ENCODE results near the gene VEGFC.

The VEGFC gene

DNA sequence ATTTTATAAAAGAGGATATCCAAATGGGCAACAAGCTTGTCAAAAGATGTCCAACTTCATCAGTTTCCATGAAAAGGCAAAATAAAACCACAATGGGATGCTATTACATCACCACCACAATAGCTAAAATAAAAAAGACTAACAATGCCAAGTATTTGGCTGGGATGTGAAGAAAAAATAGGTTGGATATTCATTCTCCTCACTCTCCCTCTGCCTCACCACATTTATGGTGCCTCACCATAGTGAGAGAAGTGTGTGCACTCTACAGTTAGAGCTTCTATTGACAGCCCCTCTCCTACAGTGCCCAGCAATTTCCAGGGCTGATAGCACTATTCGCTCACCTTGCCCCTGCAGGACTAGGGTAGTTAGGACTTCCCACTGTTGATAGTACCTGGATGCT lies 25.5 kb downstream of the VEGFC start:
- Histone ChIP-seq H3K9me2 (replicated peaks; ENCODE audit: low read depth, low read length) (no peaks in the 10 kb centered on the region), H3K9ac (ENCODE audit: low read depth, low read length, poor library complexity, severe bottlenecking) (no peak overlapping the region), H3K27me3 (ENCODE audit: insufficient read depth, low read length, poor library complexity, severe bottlenecking) (no peaks in the 10 kb centered on the region), H3K4me3 (ENCODE audit: low read length, poor library complexity, severe bottlenecking) (no peak overlapping the region), H3K36me3 (ENCODE audit: insufficient read depth, low read length) (no peaks in the 10 kb centered on the region), H4K20me1 (ENCODE audit: insufficient read depth, low read length, poor library complexity, severe bottlenecking) (no peaks in the 10 kb centered on the region), H3F3A (ENCODE audit: low read depth) (no peaks in the 10 kb centered on the region), H3K79me2 (ENCODE audit: insufficient read depth, low read length) (no peaks in the 10 kb centered on the region), H2AFZ (ENCODE audit: low read length) (no peak overlapping the region), H3K4me1 (ENCODE audit: insufficient read depth, low read length, poor library complexity, severe bottlenecking) (no peaks in the 10 kb centered on the region), H3K9me3 (ENCODE audit: insufficient read depth, low read depth, low read length) (no peaks in the 10 kb centered on the region), H3K4me2 (ENCODE audit: low read depth, low read length, poor library complexity, severe bottlenecking) (no peak overlapping the region)
- TF ChIP-seq, protein P1, sequence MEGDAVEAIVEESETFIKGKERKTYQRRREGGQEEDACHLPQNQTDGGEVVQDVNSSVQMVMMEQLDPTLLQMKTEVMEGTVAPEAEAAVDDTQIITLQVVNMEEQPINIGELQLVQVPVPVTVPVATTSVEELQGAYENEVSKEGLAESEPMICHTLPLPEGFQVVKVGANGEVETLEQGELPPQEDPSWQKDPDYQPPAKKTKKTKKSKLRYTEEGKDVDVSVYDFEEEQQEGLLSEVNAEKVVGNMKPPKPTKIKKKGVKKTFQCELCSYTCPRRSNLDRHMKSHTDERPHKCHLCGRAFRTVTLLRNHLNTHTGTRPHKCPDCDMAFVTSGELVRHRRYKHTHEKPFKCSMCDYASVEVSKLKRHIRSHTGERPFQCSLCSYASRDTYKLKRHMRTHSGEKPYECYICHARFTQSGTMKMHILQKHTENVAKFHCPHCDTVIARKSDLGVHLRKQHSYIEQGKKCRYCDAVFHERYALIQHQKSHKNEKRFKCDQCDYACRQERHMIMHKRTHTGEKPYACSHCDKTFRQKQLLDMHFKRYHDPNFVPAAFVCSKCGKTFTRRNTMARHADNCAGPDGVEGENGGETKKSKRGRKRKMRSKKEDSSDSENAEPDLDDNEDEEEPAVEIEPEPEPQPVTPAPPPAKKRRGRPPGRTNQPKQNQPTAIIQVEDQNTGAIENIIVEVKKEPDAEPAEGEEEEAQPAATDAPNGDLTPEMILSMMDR (conservative IDR thresholded peaks at IDR 0.05; ENCODE audit: low read length): no peak
- no peak for TF ChIP-seq EZH2phosphoT487 (IDR thresholded peaks at IDR 0.05; ENCODE audit: borderline replicate concordance)

DNA sequence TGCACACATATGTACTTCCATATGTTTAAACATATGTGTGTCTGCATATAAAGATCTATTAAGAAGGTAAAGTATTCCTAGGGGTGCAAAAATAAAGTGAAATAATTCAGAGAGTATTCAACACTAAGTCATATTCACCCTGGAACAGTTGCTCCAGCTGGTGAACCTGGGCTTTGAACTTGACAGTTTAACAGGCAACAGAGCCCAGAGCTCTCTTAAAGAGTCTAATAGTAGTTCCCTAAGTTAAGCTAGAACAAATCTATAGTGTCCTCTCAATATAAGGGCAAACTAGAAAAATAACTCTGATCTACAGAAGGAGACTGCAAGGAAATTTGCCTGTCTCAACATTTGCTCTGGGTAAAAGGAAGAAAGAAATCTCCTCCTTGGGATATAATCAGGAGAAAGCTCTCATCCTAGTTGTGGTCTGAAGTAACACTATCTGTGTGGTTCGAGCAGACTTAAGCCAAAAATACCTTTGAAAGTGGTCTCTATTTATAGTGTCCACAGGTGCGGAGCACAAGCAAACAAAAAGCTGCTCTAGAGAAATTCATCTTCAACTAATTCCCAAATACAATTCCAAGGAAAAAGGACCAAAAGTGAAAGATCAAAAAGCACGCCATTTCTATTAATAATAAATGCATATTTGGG lies 29.9 kb downstream of the VEGFC start:
- no peaks in the 10 kb centered on the region for H4K20me1 ChIP-seq (ENCODE audit: insufficient read depth, low read length, poor library complexity, severe bottlenecking)
- no peak overlapping the region for H2AFZ ChIP-seq (ENCODE audit: low read length)
- no peak for TF ChIP-seq EZH2phosphoT487 (IDR thresholded peaks at IDR 0.05; ENCODE audit: borderline replicate concordance)
- TF ChIP-seq, protein P1 (conservative IDR thresholded peaks at IDR 0.05; ENCODE audit: low read length): no peak
- no peak overlapping the region for H3K4me3 ChIP-seq (ENCODE audit: low read length, poor library complexity, severe bottlenecking)
- no peaks in the 10 kb centered on the region for H3K79me2 ChIP-seq (ENCODE audit: insufficient read depth, low read length)
- H3K9me3 ChIP-seq (ENCODE audit: insufficient read depth, low read depth, low read length): no peaks in the 10 kb centered on the region
- H3F3A ChIP-seq (ENCODE audit: low read depth): no peaks in the 10 kb centered on the region
- H3K36me3 ChIP-seq (ENCODE audit: insufficient read depth, low read length): no peaks in the 10 kb centered on the region
- no peak overlapping the region for H3K9ac ChIP-seq (ENCODE audit: low read depth, low read length, poor library complexity, severe bottlenecking)
- H3K4me1 ChIP-seq (ENCODE audit: insufficient read depth, low read length, poor library complexity, severe bottlenecking): no peaks in the 10 kb centered on the region
- no peaks in the 10 kb centered on the region for H3K9me2 ChIP-seq (replicated peaks; ENCODE audit: low read depth, low read length)
- no peaks in the 10 kb centered on the region for H3K27me3 ChIP-seq (ENCODE audit: insufficient read depth, low read length, poor library complexity, severe bottlenecking)
- no peak overlapping the region for H3K4me2 ChIP-seq (ENCODE audit: low read depth, low read length, poor library complexity, severe bottlenecking)

DNA sequence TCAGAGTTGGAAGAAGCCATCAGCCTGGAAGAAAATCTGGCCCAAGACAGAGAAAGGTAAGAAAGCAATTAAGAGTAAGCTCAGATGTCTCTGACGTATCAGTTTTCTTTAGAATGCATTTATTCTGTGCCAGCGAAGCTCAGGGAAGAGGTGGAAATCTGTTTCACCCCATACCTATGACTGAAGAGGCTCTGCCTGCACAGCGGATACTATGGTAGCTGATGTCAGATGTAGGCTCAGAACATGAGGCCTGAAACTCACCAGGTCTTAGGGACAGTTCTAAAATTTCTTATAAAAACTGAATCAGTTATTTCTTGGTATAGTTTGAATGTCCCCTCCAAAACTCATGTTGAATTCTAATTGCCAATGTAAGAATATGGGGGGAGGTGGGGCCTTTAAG lies 30.9 kb downstream of the VEGFC start:
- H3K36me3 ChIP-seq (ENCODE audit: insufficient read depth, low read length): no peaks in the 10 kb centered on the region
- no peak overlapping the region for H2AFZ ChIP-seq (ENCODE audit: low read length)
- no peaks in the 10 kb centered on the region for H3K9me2 ChIP-seq (replicated peaks; ENCODE audit: low read depth, low read length)
- H3K27me3 ChIP-seq (ENCODE audit: insufficient read depth, low read length, poor library complexity, severe bottlenecking): no peaks in the 10 kb centered on the region
- no peaks in the 10 kb centered on the region for H4K20me1 ChIP-seq (ENCODE audit: insufficient read depth, low read length, poor library complexity, severe bottlenecking)
- TF ChIP-seq EZH2phosphoT487 (IDR thresholded peaks at IDR 0.05; ENCODE audit: borderline replicate concordance): no peak
- TF ChIP-seq, protein P1 (conservative IDR thresholded peaks at IDR 0.05; ENCODE audit: low read length): no peak
- no peak overlapping the region for H3K9ac ChIP-seq (ENCODE audit: low read depth, low read length, poor library complexity, severe bottlenecking)
- no peaks in the 10 kb centered on the region for H3K79me2 ChIP-seq (ENCODE audit: insufficient read depth, low read length)
- H3K9me3 ChIP-seq (ENCODE audit: insufficient read depth, low read depth, low read length): no peaks in the 10 kb centered on the region
- H3K4me1 ChIP-seq (ENCODE audit: insufficient read depth, low read length, poor library complexity, severe bottlenecking): no peaks in the 10 kb centered on the region
- no peak overlapping the region for H3K4me2 ChIP-seq (ENCODE audit: low read depth, low read length, poor library complexity, severe bottlenecking)
- H3K4me3 ChIP-seq (ENCODE audit: low read length, poor library complexity, severe bottlenecking): no peak overlapping the region
- H3F3A ChIP-seq (ENCODE audit: low read depth): no peaks in the 10 kb centered on the region
